GM19193 (cell line): ENCODE data around the gene HNRNPC.

Experiments used
- POLR2A ChIP-seq: IDR thresholded peaks from 4 replicates; pipeline ENCODE4 v1.6.1; 2011; ENCODE audit not compliant: insufficient read depth, insufficient read length; ENCODE audit errors: extremely low read depth

The HNRNPC gene

GRCh38 chr14:21278632-21279031, 9.4 kb upstream of the HNRNPC start:
- no peak for TF ChIP-seq POLR2A

- no peak for TF ChIP-seq POLR2A
These were observed 6.1 kb upstream of the HNRNPC start for GRCh38 chr14:21275261-21275858.

- no peak for TF ChIP-seq POLR2A
These were observed 508 bp downstream of the HNRNPC start for GRCh38 chr14:21268617-21269251.

GRCh38 chr14:21267886-21268616, 1.2 kb downstream of the HNRNPC start:
- no peak for TF ChIP-seq POLR2A

GRCh38 chr14:21267431-21267845, 1.8 kb downstream of the HNRNPC start:
- TF ChIP-seq POLR2A = no peak

- peak; percentile 22 for TF ChIP-seq POLR2A
These were observed 5.0 kb downstream of the HNRNPC start for GRCh38 chr14:21264025-21264801.

- no peak for TF ChIP-seq POLR2A
These were observed 5.8 kb downstream of the HNRNPC start for GRCh38 chr14:21263284-21264024.

- TF ChIP-seq POLR2A = no peak
These were observed 6.8 kb downstream of the HNRNPC start for GRCh38 chr14:21262410-21262809.

GRCh38 chr14:21261824-21262223, 7.4 kb downstream of the HNRNPC start:
- TF ChIP-seq POLR2A = no peak

GRCh38 chr14:21258889-21259787, 10.1 kb downstream of the HNRNPC start:
- TF ChIP-seq POLR2A = peak; percentile 28

GRCh38 chr14:21258005-21258888, 11.0 kb downstream of the HNRNPC start:
- no peak for TF ChIP-seq POLR2A

GRCh38 chr14:21257394-21257909, 11.8 kb downstream of the HNRNPC start:
- no peak for TF ChIP-seq POLR2A

GRCh38 chr14:21256539-21257393, 12.5 kb downstream of the HNRNPC start:
- TF ChIP-seq POLR2A = no peak
